Mucosa of descending colon (tissue), 3 donors: ENCODE results near the gene FAM107B. TPM values are rescaled to one million over a fixed set of nuclear protein-coding genes. Genes with fewer than 3 reads are reported as not detected.

ENCODE experiments used
- ATAC-seq: fragments of 200-7000 bp; cut with Tn5 transposase; one replicate; pipeline ENCODE4 v1.9.1; 2020; ENCODE audit warnings: mild to moderate bottlenecking, moderate library complexity
- DNase-seq, 3 donors: peaks; one replicate each; pipeline ENCODE4 v3.0.0-alpha.2; 2020
- H3K36me3 ChIP-seq: fragments of 200-600 bp; one replicate; pipeline ENCODE4 v1.8.0; 2021; ENCODE audit warnings: low read depth, mild to moderate bottlenecking
- H3K4me1 ChIP-seq: fragments of 200-600 bp; one replicate; pipeline ENCODE4 v1.8.0; 2021; ENCODE audit warnings: low read depth, mild to moderate bottlenecking
- H3K4me3 ChIP-seq: fragments of 200-600 bp; one replicate; pipeline ENCODE4 v1.8.0; 2021; ENCODE audit warnings: mild to moderate bottlenecking
- H3K9me3 ChIP-seq: fragments of 200-600 bp; one replicate; pipeline ENCODE4 v1.8.0; 2021; ENCODE audit warnings: mild to moderate bottlenecking
- CTCF ChIP-seq: fragments of 200-600 bp; IDR thresholded peaks from one replicate; pipeline ENCODE4 v1.8.0; 2022; ENCODE audit warnings: antibody characterized with exemption, mild to moderate bottlenecking
- intact Hi-C, 2 donors: fragments of 100-400 bp; cut with DNase I in 1 of 2; cut with micrococcal nuclease in 1 of 2; formaldehyde crosslinking; loops; one replicate each; pipeline versions ENCODE4 v1.11.0 to v1.11.1; 2022; cut with DNase I, micrococcal nuclease
- total RNA-seq, 3 donors: library from RNA; stranded (reverse); fragmentation: NEBNext Ultra II Directional in 2 of 3; extraction: Animal tissue kit (Norgen Biotek cat#: 25700) in 2 of 3; gene quantifications; one replicate each; pipeline versions ENCODE4 v1.2.1 to v1.2.4, GENCODE V29; 2021 to 2023
- donor health status: DM: no; HTN: no; CAD: no; lungs with moderate emphysema.
- donor health status: DM: no; HTN: no; CAD: no.
- donor health status: DM: no; HTN: yes; CAD: no.

FAM107B gene
- total RNA-seq, 3 donors from 2014 or later = 45.6 to 77.7 (median 76.9) TPM

GRCh38 chr10:14612873-14613587 lies 161.7 kb downstream of the FAM107B start:
- H3K36me3 ChIP-seq = no peaks in the 10 kb centered on the region
- H3K4me3 ChIP-seq = no peak overlapping the region
- intact Hi-C loops = no loop called here
- no peak for TF ChIP-seq CTCF
- H3K4me1 ChIP-seq = peaks cover 5% of the 10 kb centered on the region
- DNase-seq = no peak
- no peak for ATAC-seq
- no peaks in the 10 kb centered on the region for H3K9me3 ChIP-seq

GRCh38 chr10:14611968-14612693 lies 162.6 kb downstream of the FAM107B start:
- DNase-seq (no peak), ATAC-seq (peak; percentile 83)
- H3K4me1 ChIP-seq = peaks cover 5% of the 10 kb centered on the region
- no peaks in the 10 kb centered on the region for H3K9me3 ChIP-seq
- no peaks in the 10 kb centered on the region for H3K36me3 ChIP-seq
- intact Hi-C loops = no loop called here
- no peak for TF ChIP-seq CTCF
- H3K4me3 ChIP-seq = no peak overlapping the region

- H3K4me3 ChIP-seq = no peak overlapping the region
- TF ChIP-seq CTCF = no peak
- ATAC-seq (no peak), DNase-seq (no peak)
- H3K36me3 ChIP-seq = no peaks in the 10 kb centered on the region
- no peaks in the 10 kb centered on the region for H3K9me3 ChIP-seq
- no peaks in the 10 kb centered on the region for H3K4me1 ChIP-seq
- intact Hi-C loops = no loop called here
These were observed 165.5 kb downstream of the FAM107B start for GRCh38 chr10:14609178-14609577.

- intact Hi-C loops = no loop called here
- no peak for ATAC-seq
- Histone ChIP-seq H3K4me1 (no peaks in the 10 kb centered on the region), H3K36me3 (no peaks in the 10 kb centered on the region), H3K4me3 (no peak overlapping the region), H3K9me3 (no peaks in the 10 kb centered on the region)
- DNase-seq = no peak
- TF ChIP-seq CTCF = no peak
These were observed 166.2 kb downstream of the FAM107B start for GRCh38 chr10:14608381-14609001.

- intact Hi-C loops = no loop called here
- ATAC-seq (no peak), DNase-seq (no peak)
- no peak for TF ChIP-seq CTCF
- no peaks in the 10 kb centered on the region for H3K9me3 ChIP-seq
- no peaks in the 10 kb centered on the region for H3K36me3 ChIP-seq
- peaks cover 3% of the 10 kb centered on the region for H3K4me1 ChIP-seq
- no peak overlapping the region for H3K4me3 ChIP-seq
These were observed 168.1 kb downstream of the FAM107B start for GRCh38 chr10:14606633-14607032.
